Erythroblast (primary cell): ENCODE data around the gene SLC1A2.

Experiments used
- GATA1 ChIP-seq: IDR thresholded peaks from 2 replicates; pipeline ENCODE4 v1.6.1; 2011; ENCODE audit warnings: low read depth, mild to moderate bottlenecking, control low read depth, low read length, moderate library complexity
- POLR2A ChIP-seq: IDR thresholded peaks from 2 replicates; pipeline ENCODE4 v1.6.1; 2011; ENCODE audit warnings: mild to moderate bottlenecking, low read length

- TF ChIP-seq POLR2A = no peak
- no peak for TF ChIP-seq GATA1
Measured at GRCh38 chr11:35381709-35382322, 37.5 kb downstream of the SLC1A2 start.
